HEK293 (cell line): ENCODE measurements around the gene CACNA1D.

ENCODE experiments used
- CTCF ChIP-seq: fragments of 450-650 bp; formaldehyde crosslinking; IDR thresholded peaks from 2 replicates; pipeline ENCODE4 v1.5.1; 2016; ENCODE audit warnings: missing biosample characterization, missing genetic modification characterization
- KLF1 ChIP-seq: fragments of 450-650 bp; formaldehyde crosslinking; IDR thresholded peaks from 2 replicates; pipeline ENCODE4 v1.5.1; 2016; ENCODE audit warnings: missing biosample characterization, missing genetic modification characterization
- KLF10 ChIP-seq: fragments of 450-650 bp; IDR thresholded peaks from 2 replicates; pipeline ENCODE4 v1.5.1; 2018; ENCODE audit warnings: missing biosample characterization, mild to moderate bottlenecking, missing genetic modification characterization
- KLF8 ChIP-seq: fragments of 450-650 bp; formaldehyde crosslinking; IDR thresholded peaks from 2 replicates; pipeline ENCODE4 v1.5.1; 2016; ENCODE audit warnings: missing biosample characterization, missing genetic modification characterization
- MZF1 ChIP-seq: fragments of 450-650 bp; formaldehyde crosslinking; IDR thresholded peaks from 2 replicates; pipeline ENCODE4 v1.5.1; 2017; ENCODE audit warnings: missing biosample characterization, missing genetic modification characterization, borderline replicate concordance
- REPIN1 ChIP-seq: fragments of 450-650 bp; formaldehyde crosslinking; IDR thresholded peaks from 2 replicates; pipeline ENCODE4 v1.5.1; 2017; ENCODE audit warnings: missing biosample characterization, missing genetic modification characterization, low read depth
- REST ChIP-seq: fragments of 450-650 bp; formaldehyde crosslinking; IDR thresholded peaks from 2 replicates; pipeline ENCODE4 v1.5.1; 2016; ENCODE audit warnings: missing biosample characterization, missing genetic modification characterization
- TRIM28 ChIP-seq: IDR thresholded peaks from 2 replicates; pipeline ENCODE4 v1.6.1; 2011; ENCODE audit warnings: low read length, control low read depth, borderline replicate concordance
- ZBTB26 ChIP-seq: fragments of 450-650 bp; formaldehyde crosslinking; optimal IDR thresholded peaks from 2 replicates; pipeline ENCODE3; 2016; ENCODE audit warnings: missing biosample characterization, mild to moderate bottlenecking, missing genetic modification characterization
- ZNF792 ChIP-seq: fragments of 450-650 bp; formaldehyde crosslinking; IDR thresholded peaks from 2 replicates; pipeline ENCODE4 v1.5.1; 2016; ENCODE audit warnings: missing biosample characterization, missing genetic modification characterization

GRCh38 chr3:53693451-53693850 lies 199.0 kb downstream of the CACNA1D start:
- TF ChIP-seq ZNF792 (tag by site-specific recombination): no peak
- TF ChIP-seq CTCF (tag by site-specific recombination): no peak
- TF ChIP-seq KLF8 (tag by site-specific recombination): no peak
- TF ChIP-seq KLF10: no peak
- TF ChIP-seq ZBTB26 (tag by site-specific recombination): no peak
- TF ChIP-seq REST: no peak
- TF ChIP-seq MZF1: no peak
- TF ChIP-seq REPIN1 (tag by site-specific recombination): no peak
- no peak for TF ChIP-seq TRIM28
- no peak for TF ChIP-seq KLF1 (tag by site-specific recombination)
